Parathyroid adenoma (tissue), 2 donors: ENCODE measurements around the gene ABTB1.

Experiments used
- H2AFZ ChIP-seq: fragments of 300-600 bp; sonication (generic); one replicate; pipeline ENCODE4 v1.7.0; 2017; ENCODE audit warnings: antibody characterized with exemption, mild to moderate bottlenecking
- H3K27ac ChIP-seq: fragments of 300-600 bp; sonication (generic); one replicate; pipeline ENCODE4 v1.7.0; 2017
- H3K27me3 ChIP-seq: fragments of 300-600 bp; sonication (generic); one replicate; pipeline ENCODE4 v1.7.0; 2017; ENCODE audit warnings: low read length; ENCODE audit not compliant: control insufficient read depth, insufficient read depth
- H3K36me3 ChIP-seq: fragments of 300-600 bp; sonication (generic); one replicate; pipeline ENCODE4 v1.7.0; 2017; ENCODE audit warnings: low read length; ENCODE audit not compliant: control insufficient read depth, insufficient read depth
- H3K4me1 ChIP-seq: fragments of 300-600 bp; sonication (generic); one replicate; pipeline ENCODE4 v1.7.0; 2017; ENCODE audit warnings: control low read depth
- H3K4me2 ChIP-seq: fragments of 300-600 bp; sonication (generic); one replicate; pipeline ENCODE4 v1.7.0; 2017; ENCODE audit warnings: low read length
- H3K4me3 ChIP-seq: fragments of 300-600 bp; sonication (generic); one replicate; pipeline ENCODE4 v1.7.0; 2017; ENCODE audit warnings: low read depth, low read length
- H3K79me2 ChIP-seq: fragments of 300-600 bp; sonication (generic); one replicate; pipeline ENCODE4 v1.7.0; 2017; ENCODE audit warnings: control low read depth
- H3K9ac ChIP-seq: fragments of 300-600 bp; sonication (generic); one replicate; pipeline ENCODE4 v1.7.0; 2017; ENCODE audit warnings: mild to moderate bottlenecking
- H3K9me3 ChIP-seq: fragments of 300-600 bp; sonication (generic); one replicate; pipeline ENCODE4 v1.7.0; 2017; ENCODE audit warnings: low read length; ENCODE audit not compliant: control insufficient read depth
- CTCF ChIP-seq: fragments of 300-600 bp; sonication (generic); IDR thresholded peaks from one replicate; pipeline ENCODE4 v1.7.0; 2017; ENCODE audit warnings: antibody characterized with exemption, mild to moderate bottlenecking
- donor health status: primary hyperparathyroidism.

ABTB1 gene

GRCh38 chr3:127688416-127689265 is 15.9 kb downstream of the ABTB1 start:
- H3K9me3 ChIP-seq: no peaks in the 10 kb centered on the region
- H3K9ac ChIP-seq: no peak overlapping the region
- H2AFZ ChIP-seq: no peak overlapping the region
- no peak for TF ChIP-seq CTCF
- no peak overlapping the region for H3K4me2 ChIP-seq
- H3K4me3 ChIP-seq: no peak overlapping the region
- H3K4me1 ChIP-seq: no peaks in the 10 kb centered on the region
- no peaks in the 10 kb centered on the region for H3K36me3 ChIP-seq
- no peaks in the 10 kb centered on the region for H3K27me3 ChIP-seq
- H3K27ac ChIP-seq: no peak overlapping the region
- H3K79me2 ChIP-seq: no peaks in the 10 kb centered on the region

- Histone ChIP-seq H3K4me1 (no peaks in the 10 kb centered on the region), H3K79me2 (no peaks in the 10 kb centered on the region), H3K4me3 (no peak overlapping the region), H3K4me2 (no peak overlapping the region), H3K9me3 (no peaks in the 10 kb centered on the region), H3K27me3 (no peaks in the 10 kb centered on the region), H3K9ac (no peak overlapping the region), H3K36me3 (no peaks in the 10 kb centered on the region), H3K27ac (no peak overlapping the region), H2AFZ (no peak overlapping the region)
- no peak for TF ChIP-seq CTCF
Observed at GRCh38 chr3:127689266-127689860, 16.6 kb downstream of the ABTB1 start.

- no peaks in the 10 kb centered on the region for H3K79me2 ChIP-seq
- H3K27ac ChIP-seq: no peak overlapping the region
- no peak overlapping the region for H2AFZ ChIP-seq
- no peak overlapping the region for H3K9ac ChIP-seq
- H3K4me3 ChIP-seq: no peak overlapping the region
- no peaks in the 10 kb centered on the region for H3K27me3 ChIP-seq
- H3K9me3 ChIP-seq: no peaks in the 10 kb centered on the region
- no peaks in the 10 kb centered on the region for H3K36me3 ChIP-seq
- no peaks in the 10 kb centered on the region for H3K4me1 ChIP-seq
- H3K4me2 ChIP-seq: no peak overlapping the region
- no peak for TF ChIP-seq CTCF
Observed at GRCh38 chr3:127690106-127690505, 17.4 kb downstream of the ABTB1 start.

GRCh38 chr3:127690823-127691452 is 18.2 kb downstream of the ABTB1 start:
- Histone ChIP-seq H3K9ac (no peak overlapping the region), H3K27ac (no peak overlapping the region), H3K79me2 (no peaks in the 10 kb centered on the region)

More at GRCh38 chr3:127690823-127691452, 18.2 kb downstream of the ABTB1 start:
- Histone ChIP-seq H3K4me3 (no peak overlapping the region), H2AFZ (no peak overlapping the region), H3K4me1 (no peaks in the 10 kb centered on the region), H3K4me2 (no peak overlapping the region), H3K9me3 (no peaks in the 10 kb centered on the region), H3K36me3 (no peaks in the 10 kb centered on the region), H3K27me3 (no peaks in the 10 kb centered on the region)
- TF ChIP-seq CTCF: no peak
